GM19035 (cell line): ENCODE measurements around the gene ASB2.
A peak's percentile ranks its signal among the peaks of the same experiment; 100 is the strongest.

Experiments
- ATAC-seq: cut with Tn5 transposase; IDR thresholded peaks from one replicate; pipeline ENCODE4 v1.9.1; 2021; ENCODE audit not compliant: unreplicated experiment

The ASB2 gene

DNA sequence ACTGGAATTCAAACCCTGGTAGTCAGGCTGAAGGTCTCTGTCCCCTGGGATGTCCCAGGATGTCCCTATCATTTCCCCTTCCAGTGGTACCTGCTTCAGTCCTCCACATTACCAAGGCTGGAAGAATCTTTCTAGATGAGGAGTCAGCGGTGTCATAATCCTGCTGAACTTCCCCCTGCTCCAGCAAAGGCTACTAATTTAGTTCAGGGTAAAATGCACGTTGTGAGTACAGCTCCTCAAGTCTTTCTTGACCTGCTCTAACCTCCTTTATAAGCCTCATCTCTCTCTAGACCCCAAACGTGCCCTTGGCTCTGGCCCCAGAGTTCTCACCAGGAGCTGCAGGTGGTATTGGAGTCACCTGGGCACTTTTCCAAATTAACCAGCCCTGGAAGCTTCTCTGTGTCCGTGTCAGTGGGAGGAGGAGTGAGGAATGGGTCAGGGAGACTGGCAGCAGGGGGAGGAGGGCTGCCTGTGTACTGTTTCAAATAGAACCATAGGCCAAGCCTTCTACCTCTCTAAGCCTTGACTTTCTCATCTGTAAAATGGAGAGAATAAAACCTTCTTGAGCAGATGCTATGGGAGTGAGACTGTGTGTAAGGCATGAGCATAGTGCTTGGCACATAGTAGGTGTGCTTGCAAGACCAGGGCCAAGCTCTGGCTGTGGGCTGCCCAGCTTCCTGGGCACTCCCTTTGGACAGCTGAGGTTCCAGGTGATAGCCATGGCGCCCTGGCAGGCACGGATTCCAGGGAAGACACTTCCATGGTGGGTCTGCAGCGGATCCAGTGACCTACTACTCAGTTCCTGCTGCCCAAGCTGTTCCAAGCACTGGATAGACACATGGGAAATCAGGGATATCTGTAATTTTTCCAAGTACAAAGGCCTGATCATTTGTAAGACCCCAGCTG, 24.5 kb downstream of the ASB2 start:
- no peak for ATAC-seq

DNA sequence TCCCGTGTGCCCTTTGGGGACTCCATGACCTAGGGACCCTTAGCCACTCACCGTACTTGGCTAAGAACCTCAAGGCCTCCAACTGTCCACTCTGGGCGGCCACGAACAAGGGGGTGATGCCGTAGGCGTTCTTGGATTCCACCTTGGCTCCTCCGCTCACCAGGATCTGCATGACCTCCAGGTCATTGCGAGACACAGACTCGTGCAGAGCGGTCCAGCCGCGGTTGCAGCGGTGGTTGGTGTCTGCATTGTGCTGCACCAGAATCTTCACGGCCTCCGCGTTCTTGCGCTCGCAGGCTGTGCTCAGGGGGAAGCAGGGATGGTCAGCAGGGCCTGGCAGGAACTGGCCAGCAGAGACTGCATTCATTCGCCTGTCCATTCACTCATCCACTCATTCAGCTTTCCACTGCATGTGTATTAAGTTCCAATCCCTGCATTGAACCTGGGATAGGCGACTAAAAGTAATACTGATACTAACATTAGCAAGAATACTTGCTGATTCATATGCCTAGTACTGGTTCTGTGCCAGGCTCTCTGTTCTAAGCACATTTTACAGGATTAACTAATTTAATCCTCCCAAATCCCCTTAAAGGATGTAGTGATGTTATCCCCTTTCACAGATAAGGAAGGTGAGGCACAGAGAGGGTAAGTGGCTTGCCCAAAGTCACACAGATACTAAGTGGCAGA, 25.3 kb downstream of the ASB2 start:
- no peak for ATAC-seq

DNA sequence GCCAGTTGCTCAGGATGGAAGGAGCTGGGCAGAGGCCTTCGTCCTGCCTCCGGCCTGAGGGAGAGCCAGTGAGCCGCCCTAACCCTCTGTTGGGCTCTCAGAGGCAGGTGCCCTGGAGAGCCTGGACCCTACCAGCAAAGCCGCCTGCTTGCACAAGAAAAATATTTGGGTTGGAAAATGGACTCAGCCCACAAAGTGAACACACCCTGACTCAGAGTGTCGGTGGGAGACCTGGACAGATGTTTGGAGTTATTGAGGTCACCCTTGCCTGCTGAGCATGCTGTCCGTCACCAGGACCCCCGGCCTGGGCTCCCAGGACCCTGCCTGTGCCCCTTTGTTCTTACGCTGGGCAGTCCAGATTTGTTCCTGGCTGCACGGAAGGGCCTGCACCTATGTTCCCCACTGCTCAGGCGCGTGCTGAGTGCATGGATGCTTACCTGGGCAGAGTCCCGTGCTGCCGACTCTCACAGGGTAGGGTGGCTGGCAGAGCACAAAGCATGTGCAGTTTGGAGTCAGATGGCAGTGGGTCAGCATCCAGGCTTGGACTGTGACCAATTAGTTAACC, 26.8 kb downstream of the ASB2 start:
- no peak for ATAC-seq

DNA sequence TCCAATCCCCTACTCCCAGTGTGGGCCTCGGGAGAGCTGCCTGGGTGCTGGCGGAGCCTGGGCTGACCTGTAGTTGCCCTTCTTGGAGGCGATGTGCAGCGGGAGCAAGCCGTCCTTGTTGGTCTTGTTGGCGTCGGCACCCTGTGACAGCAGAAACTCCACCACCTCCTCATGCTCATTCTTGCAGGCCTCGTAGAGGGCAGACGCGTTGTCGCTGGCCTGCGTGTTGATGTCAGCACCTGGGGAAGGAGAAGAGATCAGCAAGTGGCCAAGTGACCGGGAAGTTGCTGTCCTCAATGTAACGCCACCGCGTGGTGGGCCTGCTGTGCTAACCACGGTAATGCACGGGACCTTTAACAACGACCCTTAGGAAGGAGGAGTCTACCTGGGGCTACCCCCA, 29.1 kb downstream of the ASB2 start:
- no peak for ATAC-seq

DNA sequence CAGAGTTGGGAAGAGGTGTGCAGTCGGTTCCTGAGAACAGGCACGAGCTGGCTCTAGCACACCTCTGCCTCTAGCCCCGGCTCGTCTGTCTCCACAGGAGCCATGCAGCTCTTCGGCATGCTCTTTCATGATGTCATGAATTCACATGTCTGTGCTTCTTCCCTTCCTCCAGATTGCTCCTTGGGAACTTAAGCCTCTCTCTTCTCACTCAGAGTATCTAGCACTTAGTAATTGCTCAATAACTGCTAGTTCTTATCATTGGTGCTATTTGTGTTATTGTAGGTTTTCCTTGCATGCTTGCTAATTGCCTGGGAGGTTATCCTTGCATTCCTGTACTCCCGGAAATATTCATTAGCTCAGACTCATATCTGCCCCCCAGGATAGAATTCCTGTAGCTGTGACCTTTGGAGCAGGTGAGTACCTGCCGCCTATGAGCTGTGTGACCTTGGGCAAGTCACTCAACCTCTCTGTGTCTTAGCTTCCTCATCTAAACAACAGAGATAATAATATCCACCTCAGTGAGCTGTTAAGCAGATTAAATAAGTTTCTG, 29.8 kb downstream of the ASB2 start:
- no peak for ATAC-seq

DNA sequence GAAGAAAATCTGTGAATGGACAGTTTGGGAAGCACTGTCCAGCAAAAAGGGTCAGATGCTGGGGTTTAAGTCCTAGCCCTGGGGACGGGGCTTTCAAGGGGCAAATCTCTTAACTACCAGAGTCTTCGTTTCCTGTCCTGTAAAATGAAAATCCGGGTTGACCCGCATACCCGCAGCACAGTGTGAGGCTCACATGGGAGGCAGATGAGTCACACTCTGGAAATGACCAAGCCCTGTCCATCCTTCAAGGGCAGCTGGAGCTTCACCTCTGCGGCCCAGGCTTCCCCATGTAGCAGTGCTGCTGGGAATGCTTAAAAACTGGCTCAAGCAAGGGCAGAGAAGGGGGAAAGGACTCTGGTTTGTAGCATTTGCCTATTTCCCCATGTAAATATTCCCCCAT, 30.3 kb downstream of the ASB2 start:
- no peak for ATAC-seq

DNA sequence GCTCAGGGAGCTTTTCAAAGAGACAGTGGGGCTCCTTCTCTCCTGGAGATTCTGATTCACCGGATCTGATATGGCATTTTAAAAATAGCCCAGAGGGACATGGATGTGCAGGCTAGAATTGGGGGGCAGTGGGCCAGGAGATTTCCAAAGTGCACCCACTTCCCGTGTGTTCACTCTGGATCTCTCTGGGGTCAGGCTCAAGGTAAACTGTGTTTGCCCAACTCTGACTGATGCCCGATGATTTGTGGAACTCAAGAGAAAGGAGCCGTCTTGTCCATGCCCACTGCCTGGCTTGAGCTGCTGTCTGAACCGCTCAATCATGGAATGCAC, 31.3 kb downstream of the ASB2 start:
- ATAC-seq = no peak

DNA sequence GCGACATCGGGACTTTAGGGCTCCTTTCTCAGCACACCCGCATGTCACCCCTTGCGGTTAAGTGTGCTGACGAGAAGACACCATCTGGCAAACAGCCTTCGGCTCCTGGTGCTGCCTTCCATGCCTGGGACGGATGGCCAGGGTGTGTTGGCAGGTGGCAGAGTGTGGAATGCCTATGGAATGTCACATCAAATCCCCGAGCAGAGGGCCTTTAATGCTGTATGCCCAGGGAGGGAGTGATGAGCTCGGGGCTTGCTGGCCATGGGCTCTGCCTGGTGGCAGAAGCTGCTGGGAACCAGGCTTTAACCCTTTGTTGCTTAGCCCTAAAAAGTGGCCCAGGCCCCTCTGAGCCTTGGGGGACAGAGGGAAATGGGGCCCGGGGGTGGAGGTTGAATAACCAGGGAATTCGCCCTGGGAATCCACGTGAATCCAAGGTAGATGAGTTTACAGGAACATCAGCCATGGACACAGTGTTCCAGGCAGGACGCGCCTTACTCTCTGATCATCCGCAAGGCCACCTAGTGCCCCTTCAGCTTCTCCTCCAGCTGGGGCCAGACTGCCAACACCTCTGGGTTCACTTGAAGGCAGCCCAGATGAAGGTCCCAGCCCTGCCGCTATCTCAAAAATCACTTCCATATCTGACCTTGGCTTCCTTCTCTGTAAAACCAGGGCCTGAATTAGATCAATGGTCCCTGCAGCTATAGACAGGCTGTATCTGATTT, 31.9 kb downstream of the ASB2 start:
- ATAC-seq = no peak

DNA sequence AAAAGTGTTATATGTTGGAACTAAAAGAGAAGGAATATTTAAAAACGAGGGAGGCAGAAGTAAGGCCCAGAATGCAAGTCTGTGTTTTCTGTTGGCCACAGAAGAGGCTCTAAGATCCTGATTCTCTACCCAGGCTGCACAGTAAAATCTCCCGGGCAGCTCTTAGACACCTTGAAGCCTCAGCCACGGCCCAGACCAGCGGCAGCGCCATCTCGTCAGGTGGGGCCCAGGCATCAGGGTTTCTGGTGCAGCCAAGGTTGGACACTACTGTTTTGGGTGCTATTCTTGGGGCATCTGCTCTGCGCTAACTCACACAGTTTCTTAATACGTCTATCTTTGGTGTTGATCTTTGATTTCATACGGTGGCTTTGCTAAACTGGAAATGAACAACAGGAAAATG, 32.4 kb downstream of the ASB2 start:
- ATAC-seq = no peak

DNA sequence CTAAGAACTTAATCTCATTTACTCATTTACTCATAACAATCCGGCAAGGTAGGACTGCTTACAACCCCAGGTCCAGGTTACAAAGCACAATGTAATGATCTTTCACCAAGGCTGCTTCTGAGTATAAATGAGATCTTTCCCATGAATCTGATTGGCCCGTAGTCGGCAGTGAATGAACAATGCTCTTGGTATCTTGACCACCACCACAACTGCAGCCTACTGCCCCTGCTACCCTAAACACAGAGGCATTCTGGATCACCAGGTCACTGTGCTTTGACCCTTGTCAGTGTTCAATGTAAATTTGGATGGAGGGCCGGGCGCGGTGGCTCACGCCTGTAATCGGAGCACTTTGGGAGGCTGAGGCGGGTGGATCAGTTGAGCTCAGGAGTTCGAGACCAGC, 33.3 kb downstream of the ASB2 start:
- ATAC-seq = no peak

DNA sequence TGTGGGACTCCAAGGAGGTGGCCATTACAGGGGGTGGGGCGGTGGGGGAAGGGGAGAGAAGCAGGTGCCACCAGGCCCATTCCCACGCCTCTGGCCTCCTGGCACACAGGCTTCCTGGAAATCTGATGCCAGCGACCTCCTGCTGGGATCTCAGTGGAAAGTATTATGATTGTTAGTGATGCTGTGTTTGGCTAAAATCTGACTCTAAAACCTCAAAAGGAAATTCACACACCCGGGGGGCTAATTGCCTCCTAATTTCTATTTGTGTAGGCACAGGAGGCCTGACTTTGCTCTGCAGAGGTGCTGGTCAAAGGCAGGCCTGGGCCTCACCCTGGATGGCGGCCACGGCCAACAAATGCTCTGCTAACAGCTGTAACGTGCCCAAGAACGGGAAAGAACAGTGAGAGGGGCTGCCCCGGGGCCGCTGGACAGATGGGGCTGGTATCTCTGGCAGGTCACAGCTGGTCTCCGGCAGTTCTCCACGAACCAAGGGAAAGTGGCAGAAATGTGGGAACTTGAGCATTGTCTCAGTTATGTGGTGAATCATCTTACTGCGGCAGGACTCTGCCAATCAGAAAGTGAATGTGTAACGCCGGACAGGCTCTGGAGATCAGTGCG, 35.0 kb downstream of the ASB2 start:
- no peak for ATAC-seq

DNA sequence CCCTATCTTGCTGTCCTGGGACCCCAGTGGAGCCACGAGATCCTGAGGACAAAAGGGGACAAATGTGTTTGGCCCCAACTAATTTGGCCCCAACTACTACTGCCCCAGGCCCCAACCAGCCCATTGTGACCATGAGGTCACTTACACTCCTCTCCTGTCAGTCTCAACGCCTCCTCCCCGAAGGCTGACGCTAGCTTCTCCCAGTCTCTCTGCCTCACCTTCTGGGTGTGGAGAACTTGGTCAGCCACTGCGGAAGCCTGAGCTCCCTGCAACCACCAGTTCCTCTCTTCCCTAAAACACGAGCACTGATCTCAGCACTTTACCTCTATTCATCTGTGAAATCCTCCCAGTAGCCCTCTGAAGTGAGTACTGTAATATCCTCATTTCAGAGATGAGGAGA, 35.9 kb downstream of the ASB2 start:
- no peak for ATAC-seq

DNA sequence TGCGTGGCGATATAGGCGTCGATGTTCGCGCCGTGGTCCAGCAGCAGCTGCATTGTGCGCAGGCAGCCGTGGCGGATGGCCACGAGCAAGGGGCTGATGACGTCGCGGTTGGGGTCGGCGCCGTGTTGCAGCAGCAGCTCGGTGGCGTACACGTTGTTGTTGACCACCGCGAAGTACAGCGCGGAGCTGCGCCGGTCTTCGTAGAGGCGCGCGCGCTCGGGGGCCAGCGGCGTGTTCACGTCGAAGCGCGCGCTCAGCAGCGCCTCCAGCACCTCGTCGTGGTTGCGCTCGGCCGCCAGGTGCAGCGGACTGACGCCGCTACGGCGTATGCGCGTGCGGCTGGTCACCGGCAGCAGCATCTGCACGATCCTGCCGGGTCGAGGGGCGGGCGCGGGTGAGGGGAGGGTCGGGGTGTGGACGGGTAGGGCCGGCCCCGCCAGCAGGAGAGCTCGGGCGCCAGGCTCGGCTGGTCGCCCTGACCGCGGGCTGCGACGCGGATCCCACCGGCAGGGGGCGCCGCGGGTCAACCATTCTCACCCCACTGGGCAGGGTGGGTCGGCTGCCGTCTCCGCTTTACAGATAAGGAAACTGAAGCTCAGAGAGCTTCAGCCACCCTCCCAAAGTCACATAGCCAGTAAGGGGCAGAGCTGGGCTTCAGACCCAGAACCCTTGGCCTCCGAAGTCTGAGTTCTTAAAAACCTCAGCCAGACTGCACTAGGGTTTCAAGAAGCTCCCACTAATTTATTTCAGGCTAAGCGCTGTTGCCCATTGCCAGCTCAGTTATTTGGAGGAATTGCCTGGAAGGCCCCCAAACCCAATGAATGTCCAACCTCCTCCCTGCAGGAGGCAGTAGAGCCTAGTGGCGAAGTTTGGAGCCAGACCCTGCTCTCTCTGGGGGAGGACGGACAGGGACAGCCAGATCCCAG, 36.8 kb downstream of the ASB2 start:
- ATAC-seq = peak; percentile 90

DNA sequence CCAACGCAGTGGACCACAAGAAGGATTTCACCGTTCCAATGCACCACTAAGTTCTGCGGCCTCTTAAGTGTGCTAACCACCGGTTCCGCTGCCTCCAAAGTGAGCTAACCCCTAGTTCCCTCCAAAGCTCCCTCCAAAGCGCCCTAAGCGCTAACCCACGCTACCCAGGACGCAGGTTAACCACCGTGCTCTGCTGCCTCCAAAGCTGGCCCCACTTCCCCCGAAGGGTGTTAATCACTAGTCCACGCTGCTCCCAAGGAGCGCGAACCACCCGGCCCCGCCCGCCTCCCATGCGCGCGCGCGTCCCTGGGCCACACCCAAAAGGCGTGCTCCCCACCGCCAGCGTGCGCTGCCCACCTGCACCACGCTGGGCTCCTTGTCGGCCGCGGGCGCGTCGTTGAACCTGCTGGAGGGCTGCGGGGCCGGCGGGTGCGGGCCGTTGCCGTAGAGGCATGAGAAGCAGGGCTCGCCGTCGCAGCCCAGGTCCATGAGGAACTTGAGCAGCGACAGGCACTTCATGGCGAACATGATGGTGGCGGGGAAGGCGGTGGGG, 37.5 kb downstream of the ASB2 start:
- ATAC-seq = no peak

DNA sequence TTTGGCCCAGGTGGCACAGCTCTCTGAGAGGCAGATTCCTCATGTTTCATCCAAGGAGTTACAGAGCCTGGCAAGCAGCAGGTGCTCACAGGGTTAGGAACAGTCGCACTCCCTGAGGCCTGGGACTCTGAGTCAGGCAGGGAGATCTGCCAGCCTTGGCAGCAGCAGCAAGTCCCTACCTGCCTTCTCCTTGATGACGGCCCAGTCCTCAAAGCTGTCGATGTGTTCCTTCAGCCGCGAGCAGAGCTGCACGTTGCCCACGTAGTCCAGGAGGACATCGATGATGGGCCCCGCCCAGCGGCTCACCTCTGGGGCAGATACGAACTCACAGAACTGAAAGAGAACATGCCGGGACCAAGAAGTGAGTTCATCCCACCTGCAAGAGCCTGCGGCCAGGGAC, 38.9 kb downstream of the ASB2 start:
- no peak for ATAC-seq

DNA sequence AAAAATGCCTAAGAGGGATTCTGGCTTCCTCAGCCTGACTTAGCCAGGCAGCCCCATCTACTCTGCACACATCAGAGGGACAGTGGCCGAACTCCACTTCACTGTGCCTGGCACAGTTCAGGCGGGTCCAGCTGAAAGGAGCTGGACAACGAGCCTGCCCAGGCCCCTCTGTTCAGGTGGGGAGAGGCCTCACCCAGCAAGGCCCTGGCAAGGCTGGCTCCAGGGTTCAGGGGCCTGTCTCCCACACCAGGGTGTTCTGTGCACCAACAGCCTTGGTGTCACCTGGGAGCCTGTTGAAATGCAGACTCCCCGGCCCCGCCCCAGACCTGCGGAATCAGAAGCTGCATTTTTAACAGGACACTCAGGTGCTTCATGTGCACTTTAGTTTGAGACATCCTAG, 39.4 kb downstream of the ASB2 start:
- ATAC-seq = no peak

DNA sequence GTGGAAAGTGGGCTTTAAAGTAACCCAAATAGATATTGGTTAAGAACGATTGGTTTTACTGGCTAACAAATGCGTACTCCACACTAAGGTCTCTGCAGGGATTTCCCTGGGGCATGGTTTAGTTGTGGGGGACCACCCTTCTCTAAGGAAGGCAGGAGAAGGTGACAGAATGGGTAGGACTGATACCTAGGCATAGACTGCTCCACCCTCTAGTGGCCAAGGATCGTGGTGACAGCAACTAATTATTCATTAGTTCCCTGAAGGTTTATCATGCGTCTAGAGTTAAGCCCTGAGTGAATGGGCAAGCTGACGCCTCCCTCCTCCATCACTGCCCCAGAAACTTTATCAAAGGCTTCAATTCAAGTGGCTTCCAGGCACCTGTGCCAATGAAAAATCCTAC, 40.1 kb downstream of the ASB2 start:
- ATAC-seq = no peak

DNA sequence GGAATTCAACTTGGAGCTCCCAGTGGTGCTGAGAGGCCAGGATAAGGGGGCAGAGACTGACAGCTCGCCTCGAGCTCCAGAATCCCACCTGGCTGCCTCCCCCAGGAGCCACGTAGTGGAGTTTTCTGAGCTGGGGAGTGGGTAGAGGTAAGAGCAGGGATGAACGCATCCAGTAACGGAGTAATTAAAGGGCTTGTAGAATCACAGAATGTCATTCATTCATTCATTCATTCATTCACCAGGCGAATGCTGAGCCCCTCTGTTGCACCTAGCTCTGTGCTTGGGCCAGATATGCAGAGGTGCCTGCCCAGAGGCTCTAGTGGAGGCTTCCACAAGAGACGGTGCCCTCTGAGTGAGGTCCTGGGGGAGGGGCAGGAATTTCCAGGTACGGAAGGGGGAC, 41.2 kb downstream of the ASB2 start:
- ATAC-seq = no peak

DNA sequence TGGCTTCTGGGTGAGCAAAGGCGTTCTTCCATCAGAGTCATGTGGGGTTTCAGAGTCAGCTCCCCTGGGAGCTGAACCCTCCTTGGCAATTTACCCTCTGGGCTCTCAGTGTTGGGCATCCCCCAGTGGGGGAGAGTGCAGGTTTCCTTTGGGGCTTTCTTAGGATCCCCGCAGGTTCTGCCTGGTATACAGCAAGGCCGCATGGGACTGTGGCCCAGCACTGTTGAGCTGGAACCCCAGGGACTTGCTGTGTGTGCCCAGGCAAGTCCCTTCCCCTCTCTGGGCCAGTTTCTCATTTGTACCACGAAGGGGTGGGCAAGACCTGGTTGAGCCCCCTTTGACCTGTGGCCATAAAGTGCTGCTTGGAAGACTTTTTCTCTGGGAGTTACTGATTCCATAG, 43.7 kb downstream of the ASB2 start:
- no peak for ATAC-seq

DNA sequence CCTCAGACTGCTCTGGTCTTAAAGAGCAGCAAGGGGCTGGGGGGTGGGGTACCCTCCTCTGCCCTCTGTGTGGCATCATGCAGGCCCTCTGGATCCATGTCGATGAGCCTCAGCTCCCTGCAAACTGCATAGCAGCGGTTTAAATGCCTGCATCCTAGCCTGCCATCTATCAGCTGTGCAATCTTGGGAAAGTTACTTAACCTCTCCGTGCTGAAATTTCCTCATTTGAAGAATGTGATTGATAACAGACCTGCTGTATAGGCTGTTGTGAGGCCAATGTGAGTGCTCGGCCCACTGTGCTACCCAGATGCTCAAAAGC, 45.4 kb downstream of the ASB2 start:
- ATAC-seq = no peak
